COLO668 (cell line): Measurements from ENCODE around the gene MDGA2.

ENCODE experiments used
- DNase-seq: peaks from one replicate; lab custom pipeline; 2025; ENCODE audit not compliant: unreplicated experiment; lab: John Stamatoyannopoulos, UW

MDGA2 gene

GRCh38 chr14:47675466-47676314, at the start of gene MDGA2:
TSS of gene MDGA2 (minus strand) at chr14:47675605.
- peak; percentile 53 for DNase-seq

- no peak for DNase-seq
Measured at GRCh38 chr14:47722929-47723693, 47.7 kb upstream of the MDGA2 start.

DNA sequence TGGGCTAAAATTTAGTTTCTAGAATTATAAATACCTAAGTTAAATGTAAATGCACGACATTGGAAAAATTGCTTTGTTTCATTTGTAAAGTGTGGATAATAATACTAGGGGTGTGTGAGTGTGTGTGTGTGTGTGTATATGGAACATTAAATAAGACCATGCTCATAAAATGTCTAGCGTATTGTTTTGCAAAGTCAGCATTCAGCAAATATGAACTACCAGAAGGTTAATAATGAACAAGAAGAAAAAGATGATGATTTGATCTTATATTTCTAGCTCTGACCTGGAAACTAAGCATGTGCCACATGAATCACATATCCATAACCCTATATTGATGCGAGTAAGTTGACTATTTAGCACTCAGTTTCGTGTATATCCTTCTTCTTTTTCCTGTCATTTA, 44.9 kb upstream of the MDGA2 start:
- DNase-seq = no peak

DNA sequence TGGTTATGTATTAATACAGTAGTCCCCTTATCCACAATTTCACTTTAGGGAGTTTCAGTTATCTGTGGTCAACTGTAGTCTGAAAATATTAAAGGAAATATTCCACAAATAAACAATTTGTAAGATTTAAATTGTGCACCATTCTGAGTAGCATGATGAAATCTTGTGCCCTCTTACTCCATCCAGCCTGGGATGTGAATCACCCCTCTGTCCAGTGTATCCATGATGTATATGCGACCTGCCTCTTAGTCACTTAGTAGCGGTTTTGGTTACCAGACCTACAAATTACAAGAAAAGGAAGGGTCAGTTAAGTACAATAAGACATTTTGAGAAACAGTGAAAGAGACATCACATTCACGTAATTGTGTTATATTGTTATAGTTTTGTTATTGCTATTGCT, 39.9 kb upstream of the MDGA2 start:
- DNase-seq = no peak

DNA sequence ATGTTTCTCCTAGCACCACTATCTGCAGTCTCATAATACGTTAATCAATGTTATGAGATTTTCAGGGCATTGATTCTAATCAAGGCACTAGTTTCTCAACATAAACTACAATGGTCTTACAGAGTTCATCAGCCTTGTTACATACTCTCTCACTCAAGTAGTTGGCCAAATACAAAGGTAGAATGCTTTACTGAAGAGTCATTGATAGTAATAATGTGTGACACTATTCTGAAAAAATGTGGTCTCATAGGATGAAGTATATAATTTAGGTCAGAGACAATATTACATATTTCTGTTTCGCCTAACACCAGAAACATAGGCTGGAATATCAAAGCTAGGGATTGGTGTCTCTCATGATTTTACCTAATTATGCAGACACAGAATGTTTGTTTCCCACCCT, 35.2 kb upstream of the MDGA2 start:
- DNase-seq = no peak

- no peak for DNase-seq
Measured at GRCh38 chr14:47705683-47706082, 30.3 kb upstream of the MDGA2 start.

- DNase-seq = no peak
Measured at GRCh38 chr14:47691829-47692228, 16.4 kb upstream of the MDGA2 start.

- DNase-seq = no peak
Measured at GRCh38 chr14:47678993-47679392, 3.6 kb upstream of the MDGA2 start.

DNA sequence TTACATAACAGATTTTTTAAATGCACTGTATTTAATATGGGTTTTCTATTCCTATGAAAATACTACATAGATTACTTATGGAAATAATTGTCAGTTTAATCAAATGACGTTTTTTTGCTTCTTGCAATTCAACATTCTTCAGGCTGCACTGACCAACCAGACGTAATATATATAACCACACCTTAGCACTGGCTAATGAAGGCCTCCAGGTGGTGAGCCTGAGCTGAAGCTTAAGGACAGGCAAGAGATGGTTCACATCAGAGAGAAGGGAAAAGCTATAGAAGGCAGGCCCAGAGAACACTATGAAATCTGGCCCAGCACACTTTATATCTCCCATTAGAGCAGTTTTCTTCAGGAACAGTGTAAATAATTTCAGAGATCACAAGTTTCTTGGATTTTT, 2.8 kb upstream of the MDGA2 start:
- no peak for DNase-seq

- DNase-seq = no peak
Measured at GRCh38 chr14:47676315-47676617, 861 bp upstream of the MDGA2 start.

- DNase-seq = peak; percentile 29
Measured at GRCh38 chr14:47674543-47675465, 601 bp downstream of the MDGA2 start.

- peak; percentile 29 for DNase-seq
Measured at GRCh38 chr14:47674148-47674542, 1.3 kb downstream of the MDGA2 start.

- no peak for DNase-seq
Measured at GRCh38 chr14:47665337-47666134, 9.9 kb downstream of the MDGA2 start.

GRCh38 chr14:47662466-47662865, 12.9 kb downstream of the MDGA2 start:
- no peak for DNase-seq

DNA sequence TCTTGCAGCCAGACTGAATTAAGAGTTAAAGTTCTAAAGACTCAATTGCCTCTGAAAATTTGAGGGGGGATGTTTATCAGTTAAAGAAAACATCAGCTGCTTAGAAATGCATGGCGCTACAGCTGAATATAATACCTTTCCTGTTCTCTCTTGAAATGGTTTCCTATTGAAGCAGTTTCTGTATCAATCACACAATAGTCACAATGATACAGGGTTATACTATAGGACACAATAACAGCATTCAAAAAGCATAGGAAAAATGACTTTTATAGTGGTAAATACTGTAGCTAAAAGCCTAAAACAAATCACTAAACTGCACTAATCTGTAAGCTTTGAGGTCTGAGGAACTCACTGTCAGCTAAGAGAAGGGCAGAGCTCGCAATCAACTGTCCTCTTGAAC, 15.2 kb downstream of the MDGA2 start:
- no peak for DNase-seq

- no peak for DNase-seq
Measured at GRCh38 chr14:47658041-47658440, 17.4 kb downstream of the MDGA2 start.

- no peak for DNase-seq
Measured at GRCh38 chr14:47657143-47657542, 18.3 kb downstream of the MDGA2 start.

DNA sequence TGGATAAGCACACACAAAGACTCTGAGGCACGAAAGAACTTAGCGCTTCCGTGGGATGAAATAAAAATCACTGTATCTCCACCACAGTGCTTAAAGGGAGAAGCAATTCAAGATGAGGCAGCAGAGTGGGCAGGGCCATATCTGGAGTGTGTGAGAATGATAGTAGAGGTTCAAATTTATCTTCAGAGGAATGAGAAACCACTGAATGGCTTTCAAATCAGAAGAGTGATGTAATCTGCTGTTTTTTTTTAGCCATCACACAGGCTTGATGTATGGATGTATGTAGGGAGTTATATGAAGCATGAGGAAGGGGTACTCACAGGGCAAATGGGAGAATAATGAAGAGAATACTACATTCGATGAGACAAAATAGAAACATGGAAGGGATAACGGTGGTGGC, 24.1 kb downstream of the MDGA2 start:
- no peak for DNase-seq

DNA sequence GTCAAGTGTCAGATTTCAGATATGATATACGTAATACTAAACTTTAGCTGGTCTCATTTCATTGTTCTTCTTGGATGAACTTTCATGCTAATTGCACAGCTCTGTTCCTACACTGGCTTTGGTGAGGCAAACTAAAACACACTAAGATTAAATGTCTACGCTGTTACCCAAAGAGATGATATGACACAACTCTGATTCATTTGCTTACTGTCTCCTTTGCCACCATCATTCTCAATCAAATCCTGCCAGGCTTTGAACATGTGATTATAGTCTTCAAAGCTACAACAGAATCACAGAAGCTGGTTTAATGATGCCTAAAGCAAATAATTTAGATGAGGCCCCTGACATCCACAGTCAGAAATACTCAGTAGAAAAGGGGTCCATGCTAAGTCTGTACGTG, 37.7 kb downstream of the MDGA2 start:
- no peak for DNase-seq

DNA sequence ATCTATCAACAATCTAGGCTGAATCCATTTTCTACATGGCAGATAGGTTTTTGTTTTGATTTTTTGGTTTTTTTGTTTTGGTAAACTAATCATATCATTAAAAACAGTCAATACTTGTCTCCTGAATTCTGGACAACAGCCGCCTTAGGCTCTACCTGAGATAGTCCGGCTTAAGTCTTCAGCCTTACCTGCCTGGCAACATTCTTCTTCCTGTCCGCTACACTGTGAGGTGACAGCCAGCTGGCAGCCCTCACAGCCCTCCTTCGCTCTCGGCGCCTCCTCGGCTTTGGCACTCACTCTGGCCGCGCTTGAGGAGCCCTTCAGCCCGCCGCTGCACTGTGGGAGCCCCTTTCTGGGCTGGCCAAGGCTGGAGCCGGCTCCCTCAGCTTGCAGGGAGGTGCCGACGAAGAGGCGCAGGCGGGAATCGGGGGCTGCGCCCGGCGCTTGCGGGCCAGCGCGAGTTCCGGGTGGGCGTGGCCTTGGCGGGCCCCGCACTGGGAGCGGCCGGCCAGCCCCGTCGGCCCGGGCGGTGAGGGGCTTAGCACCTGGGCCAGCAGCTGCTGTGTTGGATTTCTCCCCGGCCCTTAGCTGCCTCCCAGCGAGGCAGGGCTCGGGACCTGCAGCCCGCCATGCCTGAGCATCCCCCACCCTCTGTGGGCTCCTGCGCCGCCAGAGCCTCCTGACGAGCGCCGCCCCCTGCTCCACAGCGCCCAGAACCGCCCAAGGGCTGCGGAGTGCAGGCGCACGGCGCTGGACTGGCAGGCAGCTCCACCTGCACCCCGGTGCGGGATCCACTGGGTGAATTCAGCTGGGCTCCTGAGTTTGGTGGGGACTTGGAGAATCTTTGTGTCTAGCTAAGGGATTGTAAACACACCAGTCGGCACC, 49.0 kb downstream of the MDGA2 start:
- DNase-seq = no peak
